HuH-7.5 (cell line): ENCODE measurements around the gene PSMB5.

Experiments used
- DNase-seq: peaks from one replicate; pipeline ENCODE4 v3.0.0; 2011; ENCODE audit warnings: low spot score

PSMB5 gene

DNA sequence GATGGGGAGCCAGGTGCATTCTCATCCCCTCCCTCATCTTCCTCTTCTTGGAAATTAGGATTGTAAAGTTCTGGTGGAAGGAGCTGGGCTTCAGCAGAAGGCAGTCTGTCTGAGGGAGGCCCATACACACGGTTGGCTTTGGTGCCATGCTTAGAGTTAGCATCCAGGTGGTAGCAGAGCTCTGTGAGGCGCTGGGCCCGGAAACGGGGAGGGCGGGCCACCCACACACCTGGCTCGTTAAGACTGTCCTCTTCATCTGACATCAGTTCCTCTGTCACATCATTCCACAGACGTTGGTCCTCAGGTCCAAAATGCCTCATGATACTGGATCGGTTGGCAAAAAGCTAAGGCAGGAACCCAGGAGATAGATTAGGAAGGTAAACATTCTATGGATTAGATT lies 47.4 kb downstream of the PSMB5 start:
- no peak for DNase-seq

DNA sequence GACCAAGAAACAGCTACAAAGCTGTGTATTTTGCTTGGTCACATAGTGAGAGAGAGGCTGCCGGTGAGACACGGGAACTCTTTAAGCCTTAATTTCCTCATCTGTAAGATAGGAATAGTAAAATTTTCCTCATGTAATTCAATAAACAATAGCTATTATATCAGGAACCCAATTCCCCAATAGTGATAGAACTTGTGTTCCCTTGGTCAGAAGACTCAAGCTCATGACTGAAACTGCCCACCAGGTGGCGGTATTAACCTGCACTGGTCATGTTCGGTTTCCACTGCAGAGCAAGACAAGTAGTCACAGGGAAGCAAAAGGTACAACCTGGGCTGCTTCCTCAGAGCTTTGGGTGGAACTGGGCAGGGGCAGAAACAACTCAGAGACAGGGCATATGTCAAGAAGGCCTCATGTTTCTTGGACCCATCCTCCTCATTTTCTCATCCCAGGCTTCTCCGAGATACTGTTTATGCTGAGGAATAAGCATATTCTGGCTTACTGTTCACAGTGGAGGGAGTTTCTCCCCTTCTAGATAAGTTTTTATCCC lies 48.1 kb downstream of the PSMB5 start:
- peak; percentile 86 for DNase-seq

DNA sequence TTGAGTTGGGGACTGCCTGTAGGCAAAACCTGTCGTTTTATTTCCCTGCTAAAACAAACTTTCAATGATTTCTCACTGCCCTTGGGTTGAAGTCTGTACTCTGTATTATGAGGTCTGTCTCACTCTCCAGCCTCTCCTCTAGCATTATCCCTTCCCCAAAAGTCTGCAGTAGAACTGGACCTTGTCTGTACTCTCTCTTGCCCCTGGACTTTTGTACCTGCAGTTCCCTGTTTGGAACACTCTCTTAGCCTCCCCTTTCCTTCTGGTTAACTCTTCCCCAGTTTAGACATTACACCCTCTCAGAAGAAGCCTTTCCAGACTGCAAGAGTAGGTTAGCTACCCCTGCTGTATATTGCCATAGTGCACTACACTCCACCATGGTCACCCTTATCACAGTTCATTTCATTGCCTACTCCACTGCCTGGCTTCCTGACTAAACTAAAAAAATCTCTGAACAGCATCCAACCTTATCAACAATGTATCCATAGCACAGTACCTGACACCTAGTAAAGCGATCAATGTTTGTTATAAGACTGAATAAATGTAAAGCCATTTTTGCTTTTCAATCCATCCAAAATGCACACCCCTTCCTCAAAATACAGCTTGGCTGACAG lies 48.7 kb downstream of the PSMB5 start:
- DNase-seq: no peak

DNA sequence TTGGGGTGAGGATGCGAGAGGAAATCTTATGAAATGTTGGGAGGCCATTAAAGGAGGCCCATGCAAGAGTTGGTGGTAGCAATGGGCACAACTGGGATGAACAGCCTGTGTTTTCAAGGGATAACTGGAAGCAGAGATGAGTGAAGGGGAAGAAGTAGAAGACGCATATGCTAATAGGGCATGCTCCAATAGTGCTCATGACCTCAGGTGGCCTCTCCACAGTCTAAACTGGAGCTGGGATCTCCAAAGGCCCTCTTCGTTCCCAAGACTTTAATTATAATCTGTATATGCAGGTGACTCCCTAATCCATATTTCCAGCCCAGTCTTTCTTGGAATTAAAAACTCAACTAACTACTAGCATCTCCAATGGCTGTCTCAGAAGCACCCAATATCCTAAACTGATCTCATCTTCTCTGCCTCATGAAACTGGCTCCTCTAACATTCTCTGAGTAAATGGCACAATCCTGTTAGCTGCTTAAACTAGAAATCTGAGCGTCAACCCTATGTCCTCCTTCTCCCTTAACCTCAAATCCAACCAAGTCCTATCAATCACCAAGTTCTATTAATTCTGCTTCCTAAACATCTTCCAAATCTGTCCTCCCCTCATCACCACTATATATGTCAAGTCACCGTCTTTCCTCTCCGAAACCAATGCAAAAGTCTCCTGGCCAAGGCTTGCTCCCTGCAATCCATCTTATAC lies 49.6 kb downstream of the PSMB5 start:
- no peak for DNase-seq

DNA sequence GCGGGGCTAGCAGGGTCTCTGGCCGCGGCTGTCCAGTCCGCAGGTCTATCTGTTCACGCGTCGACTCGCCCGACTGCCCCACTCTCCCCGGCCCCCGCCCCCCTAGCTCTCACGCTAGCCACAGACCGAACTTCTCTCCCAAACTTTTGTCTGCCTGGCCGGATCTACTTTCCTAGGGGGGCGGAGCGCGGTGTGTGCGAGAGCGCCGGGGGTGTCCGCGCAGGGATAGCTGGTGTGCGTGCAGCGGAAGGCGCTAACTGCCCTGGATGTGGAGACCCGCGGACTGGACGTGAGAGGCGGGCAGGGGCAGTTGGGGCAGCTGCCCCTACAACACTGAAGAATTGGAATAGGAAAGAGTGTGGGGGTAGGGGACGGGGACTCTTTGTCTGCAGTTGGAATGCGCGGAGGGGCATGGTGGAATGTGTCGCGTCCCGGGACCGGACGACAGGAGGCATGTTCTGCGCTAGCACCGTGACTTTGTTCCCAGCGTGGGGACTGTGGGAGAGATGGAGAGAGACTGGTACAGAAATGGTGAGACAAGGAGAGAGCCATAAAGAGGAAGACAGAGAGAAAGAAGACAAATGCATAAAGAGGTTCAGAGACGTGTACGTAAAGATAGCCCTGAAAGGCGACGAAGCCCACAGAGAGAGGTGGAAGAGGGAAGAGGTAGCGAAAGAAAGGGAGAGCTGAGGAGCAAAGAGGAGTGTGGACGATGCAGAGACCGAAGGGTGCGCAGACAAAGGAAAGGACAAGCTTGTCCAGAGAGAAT lies 52.0 kb downstream of the PSMB5 start, which contains the start of gene AJUBA:
Gene AJUBA, minus strand, starts transcription at position 75 of the 769 bp plus-strand sequence. CDS start 285 bp downstream, outside the sequence.
- peak; percentile 97 for DNase-seq

DNA sequence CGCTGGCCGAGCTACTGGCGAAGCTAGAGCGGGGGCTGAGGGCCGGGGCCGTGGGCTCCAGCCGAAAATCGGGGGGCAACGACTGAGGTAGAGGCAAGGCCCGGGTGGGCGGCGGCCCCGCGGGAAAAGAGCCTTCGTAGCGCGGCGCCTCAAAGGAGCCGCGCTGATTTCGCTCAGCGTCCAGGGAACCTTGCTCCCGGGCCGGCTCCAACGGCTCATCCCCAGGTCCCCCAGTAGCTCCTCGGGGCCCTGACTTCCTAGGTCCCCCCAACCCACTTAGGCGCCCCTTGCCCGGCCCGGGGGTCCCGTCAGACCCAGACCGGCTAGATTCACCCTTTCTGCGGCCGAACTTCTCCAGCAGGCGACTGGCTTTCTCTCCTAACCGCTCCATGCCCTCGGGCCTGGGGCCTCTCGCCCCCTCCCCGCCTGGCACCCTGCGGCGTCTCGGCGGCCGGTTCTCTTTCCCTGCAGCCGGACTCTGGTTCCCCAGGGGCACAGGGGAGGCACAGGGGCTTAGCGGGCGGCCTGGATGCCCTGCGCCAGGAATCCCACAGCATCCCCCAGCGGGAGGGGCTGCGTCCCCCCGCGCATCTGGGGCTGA lies 52.7 kb downstream of the PSMB5 start:
- DNase-seq: no peak

DNA sequence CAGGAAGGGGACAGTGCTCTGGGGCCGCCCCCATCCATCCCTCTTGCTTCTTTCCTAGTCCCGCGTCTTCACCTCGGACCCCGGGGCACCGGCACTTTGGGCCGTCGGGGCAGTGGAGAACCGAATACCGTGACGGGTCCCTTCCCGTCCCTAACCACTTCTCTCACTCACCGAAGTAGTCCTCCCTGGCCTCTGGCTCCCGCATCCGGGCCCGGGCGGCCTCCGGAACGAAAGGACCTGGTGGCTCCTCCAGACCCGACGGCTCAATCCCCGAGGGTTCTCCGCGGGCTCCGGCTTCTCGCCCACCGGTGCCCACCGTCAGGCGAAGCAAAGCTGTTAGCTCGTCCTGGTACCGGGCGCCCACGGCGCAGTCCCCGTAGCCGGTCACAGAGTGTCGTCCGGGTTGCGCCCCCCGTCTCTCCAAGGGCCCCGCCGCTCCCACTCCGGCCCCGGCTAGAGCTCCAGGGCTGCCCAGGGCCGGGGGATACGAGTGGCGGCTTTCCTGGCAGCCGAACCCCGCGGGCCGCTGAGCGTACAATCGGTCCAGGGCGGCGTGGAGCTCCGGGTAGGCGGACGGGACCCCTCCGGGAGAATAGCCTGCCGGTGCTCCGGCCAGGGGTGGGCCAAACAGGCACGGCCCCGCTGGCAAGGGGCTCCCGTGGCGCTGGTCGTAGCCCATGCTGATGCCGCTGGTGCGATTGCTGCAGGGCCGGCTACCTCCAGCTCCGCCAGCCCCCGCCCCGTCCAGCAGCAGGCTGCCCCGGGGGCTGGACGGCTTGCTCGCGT lies 53.4 kb downstream of the PSMB5 start:
- peak; percentile 42 for DNase-seq

DNA sequence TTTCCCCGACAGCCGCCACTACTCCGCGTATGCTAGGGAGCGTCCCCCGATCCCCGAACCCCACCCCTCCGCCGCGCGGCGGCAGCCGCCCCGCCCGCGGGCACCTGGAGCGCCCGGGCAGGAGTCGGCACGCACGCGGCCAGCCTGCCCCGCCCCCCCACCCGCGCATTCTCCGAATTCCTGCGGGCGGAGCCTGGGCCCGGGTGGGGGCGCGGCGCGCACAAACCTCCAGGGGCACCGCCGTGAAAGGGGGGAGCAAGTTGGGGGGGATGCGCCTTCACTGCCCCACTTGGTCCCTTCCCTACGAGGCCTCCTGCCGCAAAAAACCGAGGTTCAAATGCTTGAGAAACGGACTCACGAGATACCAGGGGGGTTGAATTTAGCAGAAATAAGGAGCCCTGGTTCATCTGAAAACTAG lies 54.0 kb downstream of the PSMB5 start:
- DNase-seq: peak; percentile 78

DNA sequence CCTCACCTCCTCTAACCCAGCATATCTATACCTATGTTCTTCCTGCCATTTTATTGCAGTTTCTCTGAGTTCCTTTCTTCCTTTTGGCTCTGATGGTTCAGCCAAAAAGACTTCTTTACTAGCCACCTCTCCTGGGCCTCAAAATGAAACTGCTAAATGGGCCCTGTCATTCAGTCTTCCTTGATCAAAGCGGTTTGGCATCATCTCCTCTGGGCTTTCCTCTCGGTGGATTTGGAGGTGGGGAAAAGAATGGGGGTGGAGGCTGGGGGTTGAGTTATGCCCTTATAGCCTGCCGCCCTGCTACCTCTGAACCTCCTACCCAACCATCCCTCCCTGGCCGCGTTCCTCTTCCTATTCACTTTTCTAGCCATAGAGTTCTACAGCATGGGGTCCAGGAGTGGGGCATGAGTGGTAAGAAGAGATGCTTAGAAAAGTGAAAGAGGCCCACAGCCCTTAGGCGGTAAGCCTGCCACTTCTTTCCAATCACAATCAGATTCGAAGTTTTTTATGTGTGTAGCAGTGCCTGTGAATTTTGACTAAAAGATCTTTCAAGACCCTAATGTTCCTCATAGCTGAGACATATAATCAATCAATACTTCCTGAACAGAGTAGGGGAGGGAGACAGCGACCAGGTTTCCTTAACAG lies 54.8 kb downstream of the PSMB5 start:
- DNase-seq: peak; percentile 33

DNA sequence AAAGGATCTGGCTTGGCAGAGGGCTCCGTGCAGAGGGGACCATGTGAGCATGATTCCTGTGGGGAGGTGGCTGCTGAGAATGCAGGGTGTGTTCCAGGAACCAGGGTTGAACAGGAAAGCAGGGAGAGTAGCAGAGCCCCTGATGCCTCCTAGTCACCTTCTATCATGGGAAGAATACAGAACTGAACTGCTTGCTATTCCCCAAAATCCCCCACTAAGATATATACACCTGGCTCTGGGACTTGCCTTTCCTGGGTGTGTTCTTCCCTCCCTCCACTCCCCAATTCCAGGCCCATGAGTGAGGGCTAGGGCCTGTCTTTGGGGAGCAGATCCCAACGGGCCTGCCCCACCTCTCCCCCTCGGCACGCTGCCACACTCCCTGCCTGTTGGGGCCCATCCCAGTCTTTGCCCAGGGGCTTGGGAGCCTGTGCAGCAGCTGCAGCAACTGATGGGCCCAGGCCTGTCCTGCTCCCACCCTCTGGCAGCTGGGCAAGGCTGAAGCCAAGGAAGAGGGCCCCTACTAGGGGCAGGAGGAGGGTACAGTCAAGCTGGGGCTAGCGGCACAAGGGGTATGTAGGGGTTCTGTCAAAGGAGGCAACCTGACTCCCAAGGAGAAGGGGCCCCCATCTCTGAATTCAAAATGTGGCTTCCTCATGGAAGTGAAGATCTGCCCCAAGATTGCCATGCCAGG lies 55.6 kb downstream of the PSMB5 start:
- no peak for DNase-seq

DNA sequence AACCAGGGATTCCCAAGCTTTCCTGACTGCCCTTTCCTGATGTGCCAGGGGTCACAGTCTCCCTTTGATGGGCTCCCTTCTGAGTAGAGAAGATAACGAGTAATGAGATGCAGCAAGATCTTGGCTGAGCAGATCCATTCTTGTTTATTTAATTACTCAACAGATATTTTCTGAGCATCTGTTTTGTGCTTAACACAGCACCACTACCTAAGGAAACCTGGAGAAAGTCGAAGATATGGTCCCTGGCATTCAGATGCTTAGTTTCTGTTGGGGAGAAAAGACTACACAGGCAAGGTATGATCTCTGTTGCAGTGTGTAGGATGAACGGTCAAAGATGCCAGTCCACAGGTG lies 56.2 kb downstream of the PSMB5 start:
- DNase-seq: no peak

DNA sequence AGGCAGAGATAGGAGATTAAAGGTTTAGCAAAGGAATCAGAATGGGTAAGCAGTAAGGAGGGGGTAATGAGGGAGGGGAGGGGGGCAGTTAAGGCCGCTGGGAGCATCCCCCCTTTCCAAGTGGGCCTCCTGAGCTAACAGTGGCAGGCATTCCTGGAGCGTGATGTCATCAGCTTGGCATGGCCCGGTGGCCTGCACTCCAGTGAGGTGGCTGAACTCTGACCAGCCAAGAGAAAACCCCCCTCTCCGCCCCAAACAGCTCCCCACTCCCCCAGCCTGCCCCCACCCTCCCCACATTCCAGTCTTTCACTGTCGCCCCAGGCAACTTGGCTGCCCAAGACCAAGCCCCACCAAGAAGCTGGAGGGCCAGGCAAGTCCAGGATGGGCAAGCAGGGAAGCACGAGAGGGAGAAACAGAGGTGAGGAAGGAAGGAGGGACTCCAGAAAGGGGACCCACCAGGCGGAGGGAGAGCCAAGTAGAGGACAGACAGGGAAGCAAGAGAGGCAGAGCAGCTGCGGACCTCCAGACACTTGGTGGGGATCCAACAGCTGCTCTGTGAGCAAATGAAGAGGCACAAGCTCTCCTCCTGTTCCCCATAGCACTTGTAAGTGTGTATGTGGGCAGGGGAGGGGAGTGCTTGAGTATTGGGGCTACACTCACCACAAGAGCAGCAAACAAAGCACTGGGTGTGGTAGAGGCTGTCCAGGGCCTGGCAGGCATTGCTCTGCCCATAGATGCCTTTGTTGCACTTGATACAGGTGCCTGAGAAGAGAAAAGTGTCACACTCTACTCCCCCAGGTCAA lies 56.8 kb downstream of the PSMB5 start:
- peak; percentile 91 for DNase-seq

DNA sequence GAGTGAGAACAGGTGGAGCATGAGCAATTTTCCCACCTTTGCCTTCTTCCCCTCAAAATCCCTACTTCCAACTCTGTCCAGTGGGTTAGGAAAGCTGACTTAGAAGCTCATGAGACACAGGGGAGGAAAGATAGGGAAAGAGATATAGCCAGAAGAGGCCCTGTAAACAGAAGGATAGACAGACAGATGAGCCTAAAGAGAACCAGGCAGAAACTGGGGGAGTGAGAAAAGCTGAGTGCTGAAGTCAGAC lies 57.3 kb downstream of the PSMB5 start:
- no peak for DNase-seq

DNA sequence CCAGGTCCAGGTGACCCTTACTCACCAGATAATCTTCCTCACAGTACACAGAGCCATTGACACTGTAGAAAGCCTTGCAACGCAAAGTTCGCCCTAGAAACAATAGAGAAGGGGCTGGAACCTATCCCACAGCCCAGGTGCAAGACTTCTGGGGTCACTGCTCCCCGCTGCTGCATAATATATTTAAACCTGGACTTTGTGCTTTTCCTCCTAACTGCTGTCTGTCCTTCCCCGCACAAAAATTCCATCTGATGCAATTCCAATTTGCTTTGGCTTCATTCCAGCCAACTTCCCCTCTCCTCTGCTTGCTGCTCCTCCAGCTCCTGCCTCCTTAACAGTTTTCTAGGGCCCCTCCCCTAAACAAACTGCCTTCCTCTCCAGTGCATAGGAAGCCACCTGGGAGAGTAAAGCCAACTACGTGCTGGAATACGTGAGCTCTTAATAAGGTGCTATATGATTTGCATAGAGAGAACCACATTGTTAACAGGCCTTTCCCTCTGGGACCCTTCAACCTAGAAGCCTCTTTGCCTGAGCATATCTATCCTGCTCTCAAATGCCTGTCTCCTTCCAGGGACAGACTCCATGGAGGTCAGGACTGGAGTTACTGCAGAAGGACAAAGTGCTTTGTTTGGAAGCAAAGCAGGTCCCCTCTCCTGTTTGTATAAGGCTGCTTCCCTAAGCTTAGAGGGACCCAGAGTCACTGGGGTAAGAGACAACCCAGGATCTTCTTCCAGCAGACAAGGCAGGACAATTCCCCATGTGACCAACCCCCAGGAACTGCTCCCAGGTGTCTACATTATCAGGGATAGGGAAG lies 57.9 kb downstream of the PSMB5 start:
- peak; percentile 65 for DNase-seq
